Activated naive CD8-positive, alpha-beta T cell treated with anti-CD3 and anti-CD28 coated beads for 36 hours (primary cell): ENCODE measurements around the gene ARMC12. TPM values are rescaled to one million over a fixed set of nuclear protein-coding genes. Genes with fewer than 3 reads are reported as not detected.
A peak's percentile ranks its signal among the peaks of the same experiment; 100 is the strongest.

Experiments
- DNase-seq: peaks from one replicate; pipeline ENCODE4 v3.0.0; 2021
- H3K27ac Mint-ChIP-seq: one replicate; pipeline ENCODE4 v1.8.0; 2022; ENCODE audit warnings: mild to moderate bottlenecking, moderate library complexity, mixed read lengths
- H3K27me3 Mint-ChIP-seq: one replicate; pipeline ENCODE4 v1.8.0; 2022; ENCODE audit warnings: mild to moderate bottlenecking, mixed read lengths
- H3K36me3 Mint-ChIP-seq: one replicate; pipeline ENCODE4 v1.8.0; 2021; ENCODE audit warnings: mild to moderate bottlenecking, mixed read lengths
- H3K4me1 Mint-ChIP-seq: one replicate; pipeline ENCODE4 v1.8.0; 2021; ENCODE audit warnings: mixed read lengths
- H3K4me3 Mint-ChIP-seq: one replicate; pipeline ENCODE4 v1.8.0; 2022; ENCODE audit warnings: mild to moderate bottlenecking, moderate library complexity, mixed read lengths
- H3K9me3 Mint-ChIP-seq: one replicate; pipeline ENCODE4 v1.8.0; 2022; ENCODE audit warnings: mixed read lengths
- total RNA-seq, 2 experiments: library from RNA; stranded (reverse); gene quantifications; one replicate each; pipeline ENCODE4 v1.2.3, GENCODE V29; 2021

ARMC12 gene
- total RNA-seq, 2 experiments from 2014 or later: 1.8 to 2.0 TPM

DNA sequence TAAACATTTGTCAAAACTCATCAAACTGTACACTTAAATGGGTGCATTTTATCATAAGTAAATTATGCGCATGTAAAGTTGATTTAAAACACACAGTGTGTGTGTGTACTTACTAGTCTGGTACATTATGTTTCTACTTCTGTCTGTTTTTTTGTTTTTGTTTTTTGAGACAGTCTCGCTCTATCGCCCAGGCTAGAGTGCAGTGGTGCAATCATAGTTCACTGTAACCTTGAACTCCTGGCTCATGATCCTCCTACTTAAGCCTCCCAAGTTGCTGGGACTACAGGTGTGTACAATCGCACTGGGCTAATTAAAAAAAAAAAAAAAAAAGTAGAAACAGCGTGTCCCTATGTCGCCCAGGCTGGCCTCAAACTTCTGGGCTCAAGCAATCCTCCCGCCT, 25.1 kb upstream of the ARMC12 start:
- Mint-ChIP-seq H3K4me3 (no peak overlapping the region), H3K27ac (no peak overlapping the region), H3K9me3 (peaks cover 4% of the 10 kb centered on the region), H3K4me1 (peaks cover 25% of the 10 kb centered on the region), H3K36me3 (peaks cover 3% of the 10 kb centered on the region), H3K27me3 (no peaks in the 10 kb centered on the region)
- DNase-seq: no peak

- H3K4me1 Mint-ChIP-seq: peaks cover 39% of the 10 kb centered on the region
- peaks cover 6% of the 10 kb centered on the region for H3K9me3 Mint-ChIP-seq
- no peak for DNase-seq
- no peaks in the 10 kb centered on the region for H3K27me3 Mint-ChIP-seq
- H3K27ac Mint-ChIP-seq: no peak overlapping the region
- no peak overlapping the region for H3K4me3 Mint-ChIP-seq
- peaks cover 5% of the 10 kb centered on the region for H3K36me3 Mint-ChIP-seq
These were observed 23.6 kb upstream of the ARMC12 start for GRCh38 chr6:35713006-35713767.

- Mint-ChIP-seq H3K9me3 (peaks cover 2% of the 10 kb centered on the region), H3K27ac (peak overlapping the region; percentile 93), H3K4me3 (no peak overlapping the region), H3K36me3 (peaks cover 2% of the 10 kb centered on the region), H3K27me3 (no peaks in the 10 kb centered on the region), H3K4me1 (peaks cover 56% of the 10 kb centered on the region)
- DNase-seq: no peak
These were observed 20.0 kb upstream of the ARMC12 start for GRCh38 chr6:35716798-35717197.

DNA sequence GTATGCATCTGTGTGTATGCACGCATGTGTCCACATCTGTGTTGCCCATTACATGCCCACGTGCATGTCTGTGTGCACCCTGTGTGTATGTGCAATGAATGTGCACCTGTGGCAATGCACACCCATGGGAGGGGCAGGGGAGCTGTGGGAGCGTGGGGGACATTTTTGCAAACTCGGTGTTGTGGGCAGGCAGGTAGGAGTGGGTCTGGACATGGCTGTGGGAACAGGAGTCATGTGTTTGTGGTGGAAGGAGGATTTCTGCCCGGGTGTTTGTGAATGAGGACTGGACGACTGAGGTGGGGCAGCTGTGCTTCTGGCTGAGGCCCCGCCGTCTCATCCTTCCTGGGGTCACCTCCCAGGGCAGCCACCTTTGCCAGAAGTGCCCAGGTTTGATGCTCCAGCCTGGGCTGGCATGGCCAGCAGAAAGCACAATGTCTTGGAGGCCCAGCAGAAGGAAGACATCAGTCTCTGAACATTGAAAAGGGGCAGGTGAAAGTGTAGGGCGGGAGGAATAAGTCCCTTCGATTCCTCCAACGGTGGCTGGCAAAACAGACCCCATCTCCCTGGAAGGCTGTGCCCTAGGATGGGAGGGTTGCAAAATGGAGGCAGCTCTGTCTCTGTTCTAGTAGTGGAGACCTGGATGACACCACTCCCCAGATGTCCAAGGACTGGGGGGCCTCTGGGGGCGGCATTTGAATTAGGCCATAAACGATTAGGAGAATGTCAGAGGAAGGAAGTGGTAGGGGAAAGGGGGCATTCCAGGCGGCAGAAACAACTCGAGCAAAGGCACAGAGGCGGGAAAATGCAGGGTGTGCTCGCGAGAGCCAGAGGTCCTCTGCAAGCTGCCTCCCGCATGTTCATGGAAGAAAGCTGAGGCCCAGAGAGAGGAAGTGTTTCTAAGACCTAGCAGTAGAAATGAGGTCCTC, 19.1 kb upstream of the ARMC12 start:
- Mint-ChIP-seq H3K4me3 (peak overlapping the region; percentile 64), H3K9me3 (peaks cover 2% of the 10 kb centered on the region), H3K36me3 (peaks cover 2% of the 10 kb centered on the region), H3K27me3 (no peaks in the 10 kb centered on the region), H3K27ac (peak overlapping the region; percentile 93), H3K4me1 (peaks cover 57% of the 10 kb centered on the region)
- DNase-seq: no peak

GRCh38 chr6:35718375-35718736, 18.5 kb upstream of the ARMC12 start:
- H3K9me3 Mint-ChIP-seq: peaks cover 2% of the 10 kb centered on the region
- peaks cover 56% of the 10 kb centered on the region for H3K4me1 Mint-ChIP-seq
- no peak for DNase-seq
- H3K27ac Mint-ChIP-seq: peak overlapping the region; percentile 93
- H3K27me3 Mint-ChIP-seq: no peaks in the 10 kb centered on the region
- peaks cover 2% of the 10 kb centered on the region for H3K36me3 Mint-ChIP-seq
- H3K4me3 Mint-ChIP-seq: peak overlapping the region; percentile 64

GRCh38 chr6:35718911-35719381, 17.9 kb upstream of the ARMC12 start:
- peak overlapping the region; percentile 64 for H3K4me3 Mint-ChIP-seq
- H3K9me3 Mint-ChIP-seq: peaks cover 2% of the 10 kb centered on the region
- H3K36me3 Mint-ChIP-seq: peaks cover 2% of the 10 kb centered on the region
- peak overlapping the region; percentile 93 for H3K27ac Mint-ChIP-seq
- peak; percentile 59 for DNase-seq
- peaks cover 55% of the 10 kb centered on the region for H3K4me1 Mint-ChIP-seq
- no peaks in the 10 kb centered on the region for H3K27me3 Mint-ChIP-seq

- peak overlapping the region; percentile 93 for H3K27ac Mint-ChIP-seq
- no peak for DNase-seq
- peaks cover 2% of the 10 kb centered on the region for H3K9me3 Mint-ChIP-seq
- peak overlapping the region; percentile 64 for H3K4me3 Mint-ChIP-seq
- H3K36me3 Mint-ChIP-seq: peaks cover 2% of the 10 kb centered on the region
- H3K4me1 Mint-ChIP-seq: peaks cover 60% of the 10 kb centered on the region
- no peaks in the 10 kb centered on the region for H3K27me3 Mint-ChIP-seq
These were observed 17.4 kb upstream of the ARMC12 start for GRCh38 chr6:35719404-35719829.

GRCh38 chr6:35719830-35720733, 16.8 kb upstream of the ARMC12 start:
- no peak for DNase-seq
- H3K4me1 Mint-ChIP-seq: peaks cover 65% of the 10 kb centered on the region
- no peaks in the 10 kb centered on the region for H3K27me3 Mint-ChIP-seq
- H3K36me3 Mint-ChIP-seq: peaks cover 2% of the 10 kb centered on the region
- H3K9me3 Mint-ChIP-seq: peaks cover 2% of the 10 kb centered on the region
- H3K4me3 Mint-ChIP-seq: peak overlapping the region; percentile 64
- peak overlapping the region; percentile 93 for H3K27ac Mint-ChIP-seq

- peaks cover under 1% of the 10 kb centered on the region for H3K9me3 Mint-ChIP-seq
- peaks cover 2% of the 10 kb centered on the region for H3K36me3 Mint-ChIP-seq
- H3K27me3 Mint-ChIP-seq: no peaks in the 10 kb centered on the region
- H3K27ac Mint-ChIP-seq: peak overlapping the region; percentile 4
- no peak overlapping the region for H3K4me3 Mint-ChIP-seq
- H3K4me1 Mint-ChIP-seq: peaks cover 79% of the 10 kb centered on the region
- no peak for DNase-seq
These were observed 14.6 kb upstream of the ARMC12 start for GRCh38 chr6:35722121-35722761.

DNA sequence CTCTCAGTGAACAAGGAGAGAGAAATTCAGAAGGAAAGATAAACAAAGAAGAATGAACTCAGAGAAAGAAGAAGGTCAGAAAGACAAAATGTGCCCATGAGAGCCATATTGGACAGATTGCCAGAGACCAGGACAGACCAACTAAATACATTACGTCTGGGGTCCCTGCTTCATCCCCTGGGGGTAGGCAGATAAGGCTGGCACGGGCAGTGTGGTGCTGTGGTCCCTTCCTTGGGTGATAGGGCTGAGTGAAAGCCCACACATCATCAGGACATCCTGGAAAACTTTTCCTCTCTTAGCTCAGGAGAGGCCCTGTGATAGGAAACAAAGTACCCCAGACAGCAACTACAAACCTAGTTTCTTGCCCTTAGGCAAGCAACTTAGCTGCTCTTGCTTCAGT, 13.2 kb upstream of the ARMC12 start:
- DNase-seq: no peak
- Mint-ChIP-seq H3K9me3 (no peaks in the 10 kb centered on the region), H3K4me1 (peaks cover 74% of the 10 kb centered on the region), H3K36me3 (no peaks in the 10 kb centered on the region), H3K27me3 (no peaks in the 10 kb centered on the region), H3K4me3 (no peak overlapping the region), H3K27ac (no peak overlapping the region)

- peaks cover 73% of the 10 kb centered on the region for H3K4me1 Mint-ChIP-seq
- H3K27me3 Mint-ChIP-seq: no peaks in the 10 kb centered on the region
- DNase-seq: no peak
- no peaks in the 10 kb centered on the region for H3K9me3 Mint-ChIP-seq
- no peaks in the 10 kb centered on the region for H3K36me3 Mint-ChIP-seq
- no peak overlapping the region for H3K27ac Mint-ChIP-seq
- H3K4me3 Mint-ChIP-seq: no peak overlapping the region
These were observed 12.8 kb upstream of the ARMC12 start for GRCh38 chr6:35724059-35724458.

DNA sequence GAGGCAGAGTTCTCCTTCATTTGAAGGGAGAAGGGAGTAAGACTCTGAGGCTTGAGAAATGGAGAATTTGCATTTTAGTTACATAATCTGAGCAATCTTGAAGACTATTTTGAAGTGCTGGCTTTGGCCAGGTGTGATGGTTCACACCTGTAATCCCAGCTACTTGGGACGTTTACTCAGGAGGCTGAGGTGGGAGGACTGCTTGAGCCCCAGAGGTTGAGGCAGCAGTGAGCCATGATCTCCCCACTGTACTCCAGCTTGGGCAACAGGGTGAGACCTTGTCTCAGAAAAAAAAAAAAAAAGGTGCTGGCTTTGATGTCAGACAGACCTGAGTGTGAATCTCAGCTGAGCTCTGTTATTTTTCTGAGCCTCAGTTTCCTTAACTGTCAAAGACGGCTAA, 12.4 kb upstream of the ARMC12 start:
- Mint-ChIP-seq H3K36me3 (no peaks in the 10 kb centered on the region), H3K4me1 (peaks cover 73% of the 10 kb centered on the region), H3K4me3 (no peak overlapping the region), H3K9me3 (no peaks in the 10 kb centered on the region), H3K27me3 (no peaks in the 10 kb centered on the region), H3K27ac (no peak overlapping the region)
- DNase-seq: no peak

- no peak overlapping the region for H3K27ac Mint-ChIP-seq
- DNase-seq: no peak
- no peaks in the 10 kb centered on the region for H3K9me3 Mint-ChIP-seq
- no peak overlapping the region for H3K4me3 Mint-ChIP-seq
- no peaks in the 10 kb centered on the region for H3K36me3 Mint-ChIP-seq
- H3K27me3 Mint-ChIP-seq: no peaks in the 10 kb centered on the region
- H3K4me1 Mint-ChIP-seq: peaks cover 73% of the 10 kb centered on the region
These were observed 11.6 kb upstream of the ARMC12 start for GRCh38 chr6:35725081-35725708.
